GM18499 (cell line): ENCODE data around the gene PIR.

Experiments used
- ATAC-seq: cut with Tn5 transposase; IDR thresholded peaks from one replicate; pipeline ENCODE4 v1.9.1; 2021; ENCODE audit warnings: moderate number of reproducible peaks; ENCODE audit not compliant: insufficient read depth, unreplicated experiment

Gene PIR

DNA sequence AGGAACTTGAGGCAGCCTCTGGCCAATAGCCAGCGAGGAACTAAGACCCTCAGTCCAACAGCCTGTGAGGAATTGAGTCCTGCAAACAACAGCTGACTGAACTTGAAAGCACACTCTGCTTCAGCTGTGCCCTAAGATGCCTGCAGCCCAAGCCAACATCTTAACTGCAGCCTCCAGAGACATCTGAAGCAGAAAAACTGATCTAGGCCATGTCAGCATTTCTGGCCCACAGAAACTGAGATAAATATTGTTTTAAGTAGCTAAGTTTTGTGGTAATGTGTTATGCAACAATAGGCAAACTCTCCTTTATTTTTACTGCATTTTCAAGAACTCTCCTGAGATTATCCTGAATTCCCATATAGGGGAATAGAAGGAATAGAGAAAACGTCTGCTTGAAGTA, 133.4 kb downstream of the PIR start:
- no peak for ATAC-seq

DNA sequence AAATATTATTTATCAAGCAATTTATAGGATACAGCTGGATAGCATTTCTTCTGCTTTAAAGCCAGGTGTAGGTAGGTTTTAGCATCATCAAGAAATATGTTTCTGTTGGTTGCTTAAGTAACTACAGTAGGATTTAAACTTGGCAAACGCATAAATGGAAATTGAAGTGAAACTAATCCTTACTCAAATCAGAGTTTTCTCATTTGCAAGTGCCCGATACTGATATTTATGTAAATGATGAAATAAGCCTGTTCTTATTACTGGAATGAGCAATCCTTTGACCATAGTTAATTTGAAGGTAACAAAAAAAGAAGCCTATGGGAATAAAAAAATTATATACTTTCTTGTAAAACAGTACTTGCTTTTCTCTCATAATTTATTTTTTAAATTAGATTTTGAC, 134.6 kb downstream of the PIR start:
- ATAC-seq: no peak

DNA sequence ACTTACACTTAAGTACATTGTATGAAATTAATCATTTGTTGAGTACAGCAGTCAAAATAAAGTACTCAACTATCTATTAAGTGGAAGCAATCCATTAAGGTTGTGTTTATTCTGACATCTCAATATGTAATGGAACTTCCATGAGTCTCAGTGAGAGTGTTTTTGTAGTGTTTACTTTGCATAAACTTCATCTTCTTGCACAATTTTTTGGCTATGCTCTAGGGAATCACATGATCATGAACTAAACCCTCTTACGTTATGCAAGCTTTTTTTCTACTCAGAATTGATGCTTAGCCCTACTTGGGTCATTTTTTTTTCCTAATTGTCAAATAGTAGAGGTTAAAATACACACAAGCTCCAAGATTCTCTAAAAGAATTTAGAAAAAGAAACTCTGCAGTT, 136.7 kb downstream of the PIR start:
- no peak for ATAC-seq

GRCh38 chrX:15350329-15350996, 142.7 kb downstream of the PIR start:
- no peak for ATAC-seq

DNA sequence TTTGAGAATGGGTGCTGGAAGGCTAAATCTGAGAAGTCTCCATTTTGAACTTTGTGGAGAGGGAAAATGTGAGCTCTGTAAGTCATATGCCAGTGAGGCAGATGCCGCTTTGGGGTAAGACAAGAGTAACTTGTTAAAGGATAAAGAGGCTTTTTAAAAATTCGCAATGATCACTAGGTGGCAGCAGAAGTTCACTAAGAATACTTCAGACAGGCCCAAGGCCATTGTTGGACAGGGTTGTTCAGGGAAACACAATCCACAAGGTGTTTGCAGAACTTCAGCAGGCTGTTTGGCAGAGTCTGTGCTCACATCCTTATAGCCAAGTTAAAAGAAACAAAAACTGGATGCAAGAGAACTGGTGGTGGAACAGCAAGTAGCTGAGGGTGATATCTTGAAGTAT, 144.1 kb downstream of the PIR start:
- no peak for ATAC-seq

DNA sequence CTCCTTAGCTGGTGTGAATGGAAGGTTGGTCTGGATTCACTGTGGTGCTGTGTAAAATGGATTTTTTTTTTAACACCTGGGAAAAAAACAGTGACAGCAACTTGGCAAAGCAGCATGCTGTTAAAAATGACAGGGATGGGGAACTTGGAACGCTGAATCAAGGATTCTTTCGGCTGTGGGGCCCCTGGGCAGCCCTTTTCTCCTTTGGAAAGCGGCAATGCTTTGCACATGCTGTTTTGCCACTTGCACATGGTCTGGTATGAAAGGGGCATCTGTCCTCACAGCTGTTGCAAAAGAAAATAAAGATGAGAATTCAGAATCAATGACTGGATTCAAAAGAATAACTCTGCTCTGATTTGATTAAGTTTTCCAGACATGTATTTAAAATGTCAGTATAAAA, 147.2 kb downstream of the PIR start:
- ATAC-seq: no peak

GRCh38 chrX:15344106-15344505, 149.0 kb downstream of the PIR start:
- no peak for ATAC-seq

- ATAC-seq: no peak
Observed at GRCh38 chrX:15343075-15343476, 150.1 kb downstream of the PIR start.

- ATAC-seq: no peak
Observed at GRCh38 chrX:15340867-15341266, 152.3 kb downstream of the PIR start.

GRCh38 chrX:15336023-15336413, 157.1 kb downstream of the PIR start:
- no peak for ATAC-seq

DNA sequence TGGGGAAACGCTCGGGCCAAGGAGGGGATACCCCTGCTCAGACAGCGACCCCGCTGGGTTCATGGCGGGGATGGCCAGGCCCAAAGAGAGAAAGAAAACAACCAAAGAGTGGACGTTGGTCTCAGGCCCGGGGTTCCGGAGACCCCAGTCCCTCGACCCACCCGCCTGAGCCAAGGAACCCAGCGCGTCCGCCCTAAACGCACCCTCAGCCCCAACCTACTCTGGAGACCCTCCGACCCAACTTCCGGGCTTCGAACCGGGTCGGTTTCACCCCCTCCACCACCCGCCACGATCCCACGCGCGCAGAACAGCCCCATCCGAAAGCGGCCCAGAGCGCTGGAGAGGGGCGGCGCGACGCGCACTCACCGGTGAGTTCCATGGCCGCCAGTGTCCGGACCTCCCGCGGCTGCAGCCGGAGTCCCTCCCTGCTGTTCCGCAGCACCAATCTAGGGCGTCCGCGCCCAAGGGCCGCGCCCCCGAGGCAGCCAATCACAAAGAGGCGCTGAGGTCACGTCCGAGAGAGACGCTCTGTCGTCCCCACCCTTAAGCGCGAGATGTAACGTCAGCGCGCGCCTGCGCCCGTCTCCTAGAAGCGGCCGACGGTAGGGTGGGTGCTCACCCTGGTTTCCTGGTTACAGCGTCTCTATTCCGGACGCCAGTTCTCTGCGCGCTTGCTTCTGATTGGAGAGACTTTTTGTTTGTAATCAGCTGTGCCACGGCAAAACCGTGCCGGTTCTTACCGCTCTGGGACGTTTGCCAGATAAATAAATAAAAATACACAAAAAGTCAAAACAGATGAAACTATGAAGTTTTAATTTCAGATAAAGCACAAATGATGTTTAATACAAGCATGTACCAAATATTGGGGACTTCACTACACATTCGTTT, 157.8 kb downstream of the PIR start, which contains the start of gene PIGA:
PIGA (minus strand) TSS at position 389 of the 888 bp plus-strand sequence. CDS start 3,593 bp downstream, outside the sequence.
- ATAC-seq: peak; percentile 98
